HG02610 (cell line): Measurements from ENCODE around the gene PTPRJ.
A peak's percentile ranks its signal among the peaks of the same experiment; 100 is the strongest.
"Not testable (repeated sequence)": the region's sequence is repeated elsewhere in the genome, so short reads cannot be mapped to it uniquely, and the experiment has no call there.

Source experiments
- ATAC-seq: cut with Tn5 transposase; IDR thresholded peaks from one replicate; pipeline ENCODE4 v1.9.1; 2021; ENCODE audit warnings: mild to moderate bottlenecking, moderate library complexity; ENCODE audit not compliant: unreplicated experiment

Gene PTPRJ

GRCh38 chr11:48014917-48015316 is 34.6 kb downstream of the PTPRJ start:
- ATAC-seq, result no peak

GRCh38 chr11:48017105-48017830 is 36.9 kb downstream of the PTPRJ start:
- no peak for ATAC-seq

- ATAC-seq, result no peak
These were observed 37.6 kb downstream of the PTPRJ start for GRCh38 chr11:48017831-48018527.

DNA sequence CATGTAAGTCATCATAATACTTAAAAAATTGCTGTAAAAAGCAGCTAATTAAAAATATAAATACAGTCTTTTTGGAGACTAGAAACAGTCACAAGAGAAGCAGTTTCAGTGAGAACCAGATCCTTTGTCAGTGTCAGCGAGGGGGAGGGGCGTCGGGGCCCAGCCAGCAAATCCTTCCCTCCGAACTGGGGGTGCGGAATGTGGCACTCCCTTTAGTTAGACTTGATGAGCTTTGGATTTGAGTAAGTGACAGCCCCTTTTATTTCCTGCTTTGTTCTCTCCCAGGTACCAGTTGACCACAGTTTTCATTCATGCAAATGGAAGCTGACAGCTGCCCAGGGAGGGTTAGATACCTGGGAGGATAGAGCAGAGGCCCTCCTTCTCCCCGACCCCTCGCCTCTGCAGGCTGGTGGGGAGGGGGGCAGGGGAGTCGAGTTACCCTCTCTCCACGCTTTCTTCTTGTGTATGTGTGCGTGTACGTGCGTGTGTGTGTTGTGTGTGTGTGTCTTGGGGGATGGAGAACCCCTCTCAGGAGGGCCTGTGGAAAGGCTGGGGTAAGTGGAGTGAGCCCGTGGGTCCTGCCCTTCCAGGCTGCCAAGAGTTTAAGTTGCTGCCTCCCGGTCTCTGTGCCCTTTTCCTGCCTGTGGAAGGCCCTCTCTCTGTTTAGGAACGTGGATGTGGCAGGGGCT is 38.3 kb downstream of the PTPRJ start:
- no peak for ATAC-seq

DNA sequence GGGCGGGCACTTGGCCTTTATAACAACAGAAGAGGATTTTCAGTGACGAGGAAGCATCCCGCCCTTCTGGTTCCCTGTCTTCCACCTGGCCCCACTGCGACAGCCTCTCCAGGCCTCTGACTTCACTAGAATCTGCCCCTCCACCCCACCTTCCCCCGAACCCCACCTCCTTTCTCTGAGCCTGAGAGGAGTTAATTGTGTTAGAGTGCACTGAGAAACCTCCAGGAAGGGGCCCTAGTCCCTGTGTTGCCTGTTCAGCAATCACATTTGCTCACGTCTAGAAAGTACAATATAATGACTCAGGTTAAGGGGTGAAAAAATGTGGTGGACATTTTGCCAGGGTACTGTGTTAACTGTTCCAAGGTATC is 38.8 kb downstream of the PTPRJ start:
- ATAC-seq, result no peak

GRCh38 chr11:48019595-48019994 is 39.2 kb downstream of the PTPRJ start:
- ATAC-seq, result no peak

DNA sequence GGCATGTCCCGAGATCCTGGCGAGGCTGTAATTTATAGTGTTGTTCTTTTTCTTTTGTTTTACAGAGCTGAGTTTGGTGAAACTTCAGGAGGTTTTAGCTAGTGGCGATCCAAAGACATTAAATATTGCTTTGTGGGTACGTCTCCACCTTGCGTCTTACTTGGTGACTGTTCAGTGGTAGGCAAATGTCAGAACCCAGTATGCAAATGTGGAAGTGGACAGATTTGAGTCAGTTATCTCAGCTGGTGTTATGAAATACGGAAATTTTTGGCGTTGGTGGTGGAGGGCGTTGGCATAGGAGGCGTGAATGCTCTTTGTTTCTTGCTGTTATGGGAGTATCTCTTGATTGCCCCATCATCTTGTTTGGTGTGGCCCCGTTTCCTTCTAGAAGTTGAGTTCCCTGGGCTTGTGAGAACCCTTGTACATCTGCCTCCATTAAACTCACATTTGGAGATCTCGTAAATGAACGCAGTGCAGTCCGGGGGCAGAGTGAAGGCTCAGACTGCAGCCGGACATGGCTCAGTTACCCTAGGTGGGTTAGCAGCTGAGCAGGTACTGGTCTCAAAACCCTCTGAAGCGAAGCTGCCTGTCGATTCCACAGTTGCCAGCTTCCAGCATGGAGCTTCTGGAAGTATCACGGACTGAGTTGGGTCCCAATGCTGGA is 39.9 kb downstream of the PTPRJ start:
- peak; percentile 72 for ATAC-seq

- ATAC-seq, result not testable (repeated sequence)
These were observed 41.0 kb downstream of the PTPRJ start for GRCh38 chr11:48021201-48021820.

DNA sequence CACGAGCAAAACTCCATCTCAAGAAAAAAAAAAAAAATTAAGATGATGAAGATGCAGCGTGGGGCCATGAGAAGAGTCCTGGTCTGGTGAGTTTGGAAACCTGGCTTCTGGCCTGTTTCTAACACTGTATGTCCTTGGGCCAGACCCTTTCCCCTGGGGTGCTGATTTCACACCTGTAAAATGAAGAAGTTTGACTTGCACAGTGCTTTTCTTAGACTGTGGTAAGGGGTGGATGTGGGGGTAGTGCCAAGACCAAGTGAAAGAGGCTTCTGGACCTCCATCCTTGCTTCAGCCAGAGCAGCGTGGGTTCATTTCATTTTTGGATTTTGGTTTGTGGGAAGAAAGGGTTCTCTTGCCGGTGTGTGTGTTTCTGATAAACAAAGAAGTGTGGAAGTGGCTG is 42.1 kb downstream of the PTPRJ start:
- ATAC-seq, result no peak

- ATAC-seq, result not testable (repeated sequence)
These were observed 43.2 kb downstream of the PTPRJ start for GRCh38 chr11:48023608-48024007.

GRCh38 chr11:48024635-48025071 is 44.3 kb downstream of the PTPRJ start:
- ATAC-seq, result no peak

DNA sequence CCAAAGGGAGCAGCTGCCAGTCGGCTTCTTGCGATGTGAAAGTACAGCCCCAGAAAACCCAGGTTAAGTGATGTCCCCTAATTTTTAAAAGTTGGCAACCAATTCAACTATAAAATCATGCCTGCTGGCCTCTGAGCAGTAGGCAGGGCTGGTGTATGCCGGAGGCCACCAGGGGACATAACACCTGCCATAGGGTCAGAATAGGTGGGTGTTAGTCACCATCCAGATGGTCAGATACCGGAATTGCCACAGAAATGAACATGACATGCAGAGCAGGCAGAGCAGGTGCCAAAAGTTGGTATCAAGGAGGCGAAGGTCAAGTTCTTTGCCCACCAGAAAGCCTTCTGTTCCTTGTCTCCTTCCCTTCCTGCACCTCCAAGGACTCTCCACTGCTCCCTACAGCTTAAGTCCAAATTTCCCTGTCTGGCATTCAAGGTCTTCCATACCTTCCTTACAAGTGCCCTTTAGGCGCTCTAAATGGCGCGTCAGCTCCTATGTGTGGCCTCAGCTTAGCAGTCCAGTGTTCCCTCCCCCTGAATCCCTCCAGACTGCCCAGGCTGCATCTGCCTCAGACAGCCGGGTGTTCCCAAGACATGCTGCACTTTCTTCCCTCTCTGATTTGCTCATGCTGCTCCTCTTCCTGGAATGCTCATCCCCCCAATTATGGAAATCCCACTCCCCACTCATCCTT is 45.1 kb downstream of the PTPRJ start:
- no peak for ATAC-seq

- no peak for ATAC-seq
These were observed 45.6 kb downstream of the PTPRJ start for GRCh38 chr11:48025984-48026340.

GRCh38 chr11:48028914-48029680 is 48.7 kb downstream of the PTPRJ start:
- ATAC-seq, result no peak

DNA sequence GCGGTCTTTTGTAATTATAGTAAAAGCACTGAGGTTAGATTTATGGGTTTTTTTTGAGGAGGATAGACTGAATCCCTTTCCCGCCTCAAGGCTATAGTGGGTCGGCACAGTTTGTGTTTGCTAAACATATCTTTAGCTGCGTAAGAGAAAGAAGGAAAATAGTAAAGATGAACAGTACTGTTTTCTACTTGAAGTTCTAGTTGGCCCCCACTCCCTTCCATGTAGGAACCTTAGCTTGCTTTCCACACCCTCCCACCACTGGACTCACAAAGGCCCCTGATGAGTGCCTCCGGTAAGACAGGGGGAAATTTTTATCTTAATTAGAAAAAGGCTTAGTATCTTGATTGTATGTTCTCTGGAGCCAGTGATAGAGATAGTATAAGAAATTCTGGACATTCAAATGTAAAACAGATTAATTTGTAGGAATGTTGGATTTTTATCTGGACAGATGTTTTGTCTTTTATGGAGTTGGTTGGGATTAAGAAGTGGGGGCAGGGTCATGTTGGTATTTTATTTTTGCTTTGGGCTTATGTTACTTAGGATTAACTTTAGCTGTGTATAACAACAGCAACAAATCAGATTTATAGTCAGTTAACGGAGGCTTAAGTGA is 49.4 kb downstream of the PTPRJ start:
- no peak for ATAC-seq

GRCh38 chr11:48031602-48032001 is 51.2 kb downstream of the PTPRJ start:
- peak; percentile 48 for ATAC-seq

GRCh38 chr11:48032721-48033120 is 52.4 kb downstream of the PTPRJ start:
- ATAC-seq, result no peak

GRCh38 chr11:48033918-48034341 is 53.6 kb downstream of the PTPRJ start:
- ATAC-seq, result no peak
